Measurements from ENCODE around the gene ARPC4.
A peak's percentile ranks its signal among the peaks of the same experiment; 100 is the strongest.

Gene ARPC4

DNA sequence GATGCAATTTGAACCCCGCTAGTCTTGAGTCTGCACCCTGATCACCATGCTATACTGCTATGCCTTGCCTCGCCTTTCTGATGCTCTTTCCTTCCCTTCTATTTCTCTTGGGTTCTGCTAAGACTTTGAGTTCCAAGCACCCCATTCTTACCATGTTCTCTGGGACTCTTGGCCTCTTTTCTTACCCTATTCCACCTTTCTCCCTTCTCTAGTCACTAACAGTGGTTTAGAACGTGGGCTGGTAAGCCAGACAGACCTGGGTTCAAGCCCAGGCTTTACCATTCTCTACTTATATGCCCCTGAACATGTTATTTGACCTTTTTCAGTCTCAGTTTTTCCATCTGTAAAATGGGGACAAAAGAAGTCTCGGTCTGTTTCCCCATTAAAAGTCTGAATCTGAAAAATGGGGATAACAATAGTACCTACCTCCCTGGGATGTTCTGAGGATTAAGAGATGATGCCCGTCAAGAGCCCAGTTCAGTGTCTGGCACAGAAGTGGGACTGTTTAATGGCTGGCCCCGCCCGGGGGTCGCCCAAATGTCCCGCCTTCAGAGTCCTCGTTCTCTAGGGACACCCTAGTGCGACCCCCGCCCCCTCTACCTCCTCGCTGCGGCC is 985 bp upstream of the ARPC4 start:
- peak overlapping the region; percentile 97 for H3K9ac ChIP-seq (ENCODE audit: low read length)
- peaks cover 44% of the 10 kb centered on the region for H3K36me3 ChIP-seq (replicated peaks; ENCODE audit: low read depth, low read length)
- peak overlapping the region; percentile 99 for H3K27ac ChIP-seq (ENCODE audit: low read length)
- H3K9me3 ChIP-seq (ENCODE audit: insufficient read depth, low read length) = no peaks in the 10 kb centered on the region
- H2AFZ ChIP-seq (ENCODE audit: low read depth, low read length) = peak overlapping the region; percentile 73; the same call in 1 of the 2 replicates
- peaks cover 41% of the 10 kb centered on the region for H3K4me1 ChIP-seq (ENCODE audit: low read length)
- peak overlapping the region; percentile 97 for H3K4me2 ChIP-seq (ENCODE audit: low read length)
- H3K4me3 ChIP-seq (ENCODE audit: low read length) = peak overlapping the region; percentile 92
- TF ChIP-seq, protein P1, sequence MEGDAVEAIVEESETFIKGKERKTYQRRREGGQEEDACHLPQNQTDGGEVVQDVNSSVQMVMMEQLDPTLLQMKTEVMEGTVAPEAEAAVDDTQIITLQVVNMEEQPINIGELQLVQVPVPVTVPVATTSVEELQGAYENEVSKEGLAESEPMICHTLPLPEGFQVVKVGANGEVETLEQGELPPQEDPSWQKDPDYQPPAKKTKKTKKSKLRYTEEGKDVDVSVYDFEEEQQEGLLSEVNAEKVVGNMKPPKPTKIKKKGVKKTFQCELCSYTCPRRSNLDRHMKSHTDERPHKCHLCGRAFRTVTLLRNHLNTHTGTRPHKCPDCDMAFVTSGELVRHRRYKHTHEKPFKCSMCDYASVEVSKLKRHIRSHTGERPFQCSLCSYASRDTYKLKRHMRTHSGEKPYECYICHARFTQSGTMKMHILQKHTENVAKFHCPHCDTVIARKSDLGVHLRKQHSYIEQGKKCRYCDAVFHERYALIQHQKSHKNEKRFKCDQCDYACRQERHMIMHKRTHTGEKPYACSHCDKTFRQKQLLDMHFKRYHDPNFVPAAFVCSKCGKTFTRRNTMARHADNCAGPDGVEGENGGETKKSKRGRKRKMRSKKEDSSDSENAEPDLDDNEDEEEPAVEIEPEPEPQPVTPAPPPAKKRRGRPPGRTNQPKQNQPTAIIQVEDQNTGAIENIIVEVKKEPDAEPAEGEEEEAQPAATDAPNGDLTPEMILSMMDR (IDR thresholded peaks at IDR 0.05; ENCODE audit: low read depth, low read length) = no peak
- no peak for TF ChIP-seq EZH2phosphoT487 (IDR thresholded peaks at IDR 0.05; ENCODE audit: low read depth)
- peaks cover 5% of the 10 kb centered on the region for H4K20me1 ChIP-seq (ENCODE audit: insufficient read depth, low read length)
- no peaks in the 10 kb centered on the region for H3K27me3 ChIP-seq (ENCODE audit: low read depth, low read length)
- peaks cover 57% of the 10 kb centered on the region for H3K79me2 ChIP-seq (ENCODE audit: low read length)

DNA sequence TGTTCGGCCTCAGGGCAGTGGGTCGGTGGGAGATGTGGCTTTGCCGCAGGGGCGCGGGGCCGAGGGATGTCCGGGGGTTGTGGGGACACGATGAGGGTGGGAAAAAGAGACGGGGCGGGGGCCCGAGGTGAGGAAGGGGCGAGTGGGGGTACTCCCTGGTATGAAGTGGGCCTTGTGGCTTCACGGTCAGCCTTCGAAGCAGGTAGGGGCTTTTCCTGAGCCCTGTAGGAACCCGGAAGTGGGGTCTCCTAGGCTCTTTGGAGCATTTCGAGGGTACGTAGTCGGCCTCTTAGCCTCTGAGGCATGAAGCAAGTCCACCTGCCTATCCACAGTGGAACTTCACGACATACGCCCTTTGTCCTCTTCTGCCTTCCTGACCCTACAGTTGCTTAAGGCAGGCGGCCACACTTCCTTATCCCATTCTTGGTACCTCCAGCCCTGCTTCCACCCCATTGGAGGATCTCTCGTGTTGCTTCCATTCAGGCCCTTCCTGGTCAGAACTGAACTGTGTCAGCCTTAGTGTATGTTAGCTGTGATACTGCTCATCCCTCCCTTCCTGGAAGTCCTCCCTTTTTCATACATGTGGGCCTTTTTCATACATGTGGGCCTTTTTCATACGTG is 389 bp downstream of the ARPC4 start:
- TF ChIP-seq, protein P1 (IDR thresholded peaks at IDR 0.05; ENCODE audit: low read depth, low read length) = no peak
- TF ChIP-seq EZH2phosphoT487 (IDR thresholded peaks at IDR 0.05; ENCODE audit: low read depth) = no peak
- Histone ChIP-seq H3K9ac (ENCODE audit: low read length) (peak overlapping the region; percentile 97), H3K4me3 (ENCODE audit: low read length) (peak overlapping the region; percentile 92), H2AFZ (ENCODE audit: low read depth, low read length) (no peak overlapping the region), H3K4me2 (ENCODE audit: low read length) (peak overlapping the region; percentile 99), H3K36me3 (replicated peaks; ENCODE audit: low read depth, low read length) (peaks cover 48% of the 10 kb centered on the region), H3K27ac (ENCODE audit: low read length) (peak overlapping the region; percentile 99), H4K20me1 (ENCODE audit: insufficient read depth, low read length) (peaks cover 13% of the 10 kb centered on the region), H3K27me3 (ENCODE audit: low read depth, low read length) (no peaks in the 10 kb centered on the region), H3K9me3 (ENCODE audit: insufficient read depth, low read length) (no peaks in the 10 kb centered on the region), H3K4me1 (ENCODE audit: low read length) (peaks cover 35% of the 10 kb centered on the region), H3K79me2 (ENCODE audit: low read length) (peaks cover 70% of the 10 kb centered on the region)

DNA sequence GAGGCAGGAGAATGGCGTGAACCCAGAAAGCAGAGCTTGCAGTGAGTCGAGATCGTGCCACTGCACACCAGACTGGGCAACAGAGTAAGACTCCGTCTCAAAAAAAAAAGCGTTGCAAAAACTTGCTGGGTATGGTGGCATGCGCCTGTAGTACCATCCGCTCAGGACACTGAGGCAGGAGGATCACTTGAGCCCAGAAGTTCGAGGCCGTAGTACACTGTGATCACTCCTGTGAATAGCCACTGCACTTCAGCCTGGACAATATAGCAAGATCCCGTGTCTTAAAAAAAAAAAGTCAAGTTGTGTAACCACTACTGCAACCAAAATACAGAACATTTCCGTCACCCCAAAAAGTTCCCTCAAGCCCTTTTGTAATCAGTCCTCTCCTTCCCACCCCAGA is 1.5 kb downstream of the ARPC4 start:
- H3K79me2 ChIP-seq (ENCODE audit: low read length) = peaks cover 72% of the 10 kb centered on the region

DNA sequence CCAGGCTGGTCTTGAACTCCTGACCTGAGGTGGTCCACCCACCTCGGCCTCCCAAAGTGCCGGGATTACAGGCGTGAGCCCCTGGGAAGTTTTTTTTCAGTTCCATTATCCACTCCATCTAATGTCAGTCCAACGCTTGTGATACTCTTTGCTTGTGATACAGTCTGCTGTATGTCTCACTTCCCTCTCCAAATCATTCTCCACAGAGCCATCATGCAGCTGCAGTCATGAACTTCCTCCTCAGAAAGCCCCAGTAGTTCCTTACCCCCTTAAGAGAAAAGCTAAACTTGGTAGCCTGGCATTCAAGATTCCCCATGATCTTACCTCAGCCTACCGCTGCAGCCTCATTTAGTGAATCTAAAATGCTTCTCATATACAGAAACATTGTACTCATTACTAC is 2.3 kb downstream of the ARPC4 start:
- peaks cover 72% of the 10 kb centered on the region for H3K79me2 ChIP-seq (ENCODE audit: low read length)
- H4K20me1 ChIP-seq (ENCODE audit: insufficient read depth, low read length) = peaks cover 13% of the 10 kb centered on the region
- TF ChIP-seq, protein P1 (IDR thresholded peaks at IDR 0.05; ENCODE audit: low read depth, low read length) = no peak
- TF ChIP-seq EZH2phosphoT487 (IDR thresholded peaks at IDR 0.05; ENCODE audit: low read depth) = no peak
- peak overlapping the region; percentile 99 for H3K27ac ChIP-seq (ENCODE audit: low read length)
- no peak overlapping the region for H2AFZ ChIP-seq (ENCODE audit: low read depth, low read length)
- H3K4me1 ChIP-seq (ENCODE audit: low read length) = peaks cover 35% of the 10 kb centered on the region
- H3K9me3 ChIP-seq (ENCODE audit: insufficient read depth, low read length) = no peaks in the 10 kb centered on the region
- H3K4me2 ChIP-seq (ENCODE audit: low read length) = peak overlapping the region; percentile 99
- no peaks in the 10 kb centered on the region for H3K27me3 ChIP-seq (ENCODE audit: low read depth, low read length)
- peak overlapping the region; percentile 69 for H3K9ac ChIP-seq (ENCODE audit: low read length)
- peaks cover 49% of the 10 kb centered on the region for H3K36me3 ChIP-seq (replicated peaks; ENCODE audit: low read depth, low read length)
- peak overlapping the region; percentile 92 for H3K4me3 ChIP-seq (ENCODE audit: low read length)

More for the DNA sequence above, 1.5 kb downstream of the ARPC4 start:
- Histone ChIP-seq H3K4me2 (ENCODE audit: low read length) (peak overlapping the region; percentile 99), H3K4me3 (ENCODE audit: low read length) (peak overlapping the region; percentile 92), H4K20me1 (ENCODE audit: insufficient read depth, low read length) (peaks cover 13% of the 10 kb centered on the region), H2AFZ (ENCODE audit: low read depth, low read length) (no peak overlapping the region), H3K27ac (ENCODE audit: low read length) (peak overlapping the region; percentile 99), H3K4me1 (ENCODE audit: low read length) (peaks cover 35% of the 10 kb centered on the region), H3K9ac (ENCODE audit: low read length) (peak overlapping the region; percentile 69), H3K27me3 (ENCODE audit: low read depth, low read length) (no peaks in the 10 kb centered on the region), H3K9me3 (ENCODE audit: insufficient read depth, low read length) (no peaks in the 10 kb centered on the region), H3K36me3 (replicated peaks; ENCODE audit: low read depth, low read length) (peaks cover 50% of the 10 kb centered on the region)
- TF ChIP-seq, protein P1 (IDR thresholded peaks at IDR 0.05; ENCODE audit: low read depth, low read length) = no peak
- TF ChIP-seq EZH2phosphoT487 (IDR thresholded peaks at IDR 0.05; ENCODE audit: low read depth) = no peak

Data from OCI-LY3 (cell line).